WI38 (cell line): Measurements from ENCODE around the gene RELT.

Source experiments
- H3K4me3 ChIP-seq: 2 replicates; pipeline ENCODE4 v1.5.1; 2011; ENCODE audit warnings: low read depth, mild to moderate bottlenecking, control low read depth, low read length
- TF ChIP-seq, protein P1 (sequence below): IDR thresholded peaks from 2 replicates; pipeline ENCODE4 v1.5.1; 2012; ENCODE audit warnings: low read depth, mild to moderate bottlenecking, control low read depth, low read length

RELT gene

DNA sequence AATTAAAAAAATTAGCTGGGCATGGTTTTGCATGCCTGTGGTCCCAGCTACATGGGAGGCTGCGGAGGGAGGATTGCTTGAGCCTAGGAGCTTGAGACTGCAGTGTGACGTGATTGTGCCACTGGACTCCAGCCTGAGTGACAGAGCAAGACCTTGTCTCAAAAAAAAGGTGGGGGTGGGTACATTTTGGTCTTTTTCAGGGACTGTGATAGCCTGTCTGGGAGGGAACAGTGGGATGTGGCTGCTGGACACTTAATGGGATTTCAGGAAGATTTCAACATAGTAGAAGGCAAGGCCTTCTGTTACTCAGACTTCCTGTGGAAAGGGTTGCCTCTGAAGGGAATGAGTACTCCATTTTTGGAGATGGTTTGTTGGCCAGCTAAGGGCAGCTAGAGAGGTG is 40.6 kb downstream of the RELT start:
- TF ChIP-seq, protein P1, sequence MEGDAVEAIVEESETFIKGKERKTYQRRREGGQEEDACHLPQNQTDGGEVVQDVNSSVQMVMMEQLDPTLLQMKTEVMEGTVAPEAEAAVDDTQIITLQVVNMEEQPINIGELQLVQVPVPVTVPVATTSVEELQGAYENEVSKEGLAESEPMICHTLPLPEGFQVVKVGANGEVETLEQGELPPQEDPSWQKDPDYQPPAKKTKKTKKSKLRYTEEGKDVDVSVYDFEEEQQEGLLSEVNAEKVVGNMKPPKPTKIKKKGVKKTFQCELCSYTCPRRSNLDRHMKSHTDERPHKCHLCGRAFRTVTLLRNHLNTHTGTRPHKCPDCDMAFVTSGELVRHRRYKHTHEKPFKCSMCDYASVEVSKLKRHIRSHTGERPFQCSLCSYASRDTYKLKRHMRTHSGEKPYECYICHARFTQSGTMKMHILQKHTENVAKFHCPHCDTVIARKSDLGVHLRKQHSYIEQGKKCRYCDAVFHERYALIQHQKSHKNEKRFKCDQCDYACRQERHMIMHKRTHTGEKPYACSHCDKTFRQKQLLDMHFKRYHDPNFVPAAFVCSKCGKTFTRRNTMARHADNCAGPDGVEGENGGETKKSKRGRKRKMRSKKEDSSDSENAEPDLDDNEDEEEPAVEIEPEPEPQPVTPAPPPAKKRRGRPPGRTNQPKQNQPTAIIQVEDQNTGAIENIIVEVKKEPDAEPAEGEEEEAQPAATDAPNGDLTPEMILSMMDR = no peak
- H3K4me3 ChIP-seq = no peak overlapping the region

DNA sequence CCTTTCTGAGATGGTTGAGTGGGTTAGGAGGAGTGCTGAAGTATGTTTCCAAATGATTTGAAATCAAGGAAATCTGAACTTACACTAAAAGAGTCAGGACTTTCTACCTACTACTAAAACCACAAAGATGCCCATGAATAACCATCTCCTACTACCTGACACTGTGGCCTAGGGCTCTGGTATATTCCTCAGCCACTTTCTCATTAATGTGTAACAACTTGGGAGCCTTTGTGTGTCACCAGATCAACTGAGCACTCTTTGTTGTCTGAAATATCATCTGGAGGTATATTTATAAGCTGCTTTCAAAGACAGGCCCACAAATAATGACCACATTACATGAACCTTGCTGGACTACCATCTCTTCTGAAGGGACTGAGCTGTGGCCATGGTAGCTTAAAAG is 43.9 kb downstream of the RELT start:
- TF ChIP-seq, protein P1 = no peak
- no peak overlapping the region for H3K4me3 ChIP-seq

DNA sequence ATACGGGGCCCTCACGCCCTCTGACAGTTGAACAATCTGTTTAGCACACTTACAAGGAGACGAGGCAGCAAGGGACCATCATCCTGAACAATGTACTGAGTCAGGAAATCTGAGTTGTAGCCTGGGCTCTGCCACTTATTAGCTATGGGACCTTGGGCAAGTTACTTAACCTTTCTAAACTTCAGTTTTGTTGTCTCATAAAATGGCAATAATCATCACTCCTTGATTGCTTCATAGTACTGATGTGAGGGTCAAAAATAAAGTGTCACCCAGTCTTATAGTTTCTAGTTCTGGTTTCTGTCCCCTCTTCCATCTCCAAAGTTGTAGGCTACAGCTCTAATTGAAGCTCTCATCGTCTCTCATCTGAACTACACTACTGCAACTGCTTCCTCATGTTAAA is 46.7 kb downstream of the RELT start:
- TF ChIP-seq, protein P1 = no peak
- no peak overlapping the region for H3K4me3 ChIP-seq

DNA sequence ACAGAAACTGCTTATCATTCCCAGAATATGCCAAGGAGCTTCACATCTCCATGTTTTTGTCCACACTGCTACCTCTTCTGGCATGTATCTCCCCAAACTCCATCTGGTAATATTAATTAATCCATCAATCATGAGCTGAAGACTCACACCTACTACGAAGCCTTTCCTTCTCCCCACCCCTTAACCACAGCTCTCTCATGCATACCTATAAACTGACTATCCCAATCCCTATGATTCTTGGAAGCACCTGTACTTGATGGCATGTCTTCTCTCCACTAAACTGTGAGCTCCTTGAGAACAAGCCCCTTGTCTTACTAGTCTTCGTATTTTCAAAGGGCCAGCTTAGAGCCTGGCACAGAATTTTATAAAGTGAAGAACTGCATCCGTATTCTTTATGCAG is 47.3 kb downstream of the RELT start:
- no peak overlapping the region for H3K4me3 ChIP-seq
- TF ChIP-seq, protein P1 = no peak

DNA sequence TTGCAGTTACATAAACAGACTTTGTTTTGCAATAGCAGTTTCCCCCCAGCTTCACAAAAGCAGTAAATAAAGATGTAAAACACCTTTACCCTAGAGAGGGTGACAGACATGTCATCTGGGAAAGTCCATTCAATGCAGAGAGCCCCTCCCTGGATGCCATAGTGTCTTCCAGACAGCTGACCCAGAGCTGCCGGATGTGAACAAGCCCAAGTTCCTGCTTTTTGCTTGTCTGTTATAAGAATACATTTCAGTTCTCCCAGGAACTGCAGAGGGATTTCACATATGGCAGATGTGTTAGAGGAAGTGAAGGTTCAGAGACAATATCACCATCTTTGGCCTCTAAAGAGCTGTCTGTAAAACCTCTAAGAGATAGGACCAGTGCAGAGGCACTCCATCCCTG is 48.9 kb downstream of the RELT start:
- H3K4me3 ChIP-seq = no peak overlapping the region
- TF ChIP-seq, protein P1 = no peak

DNA sequence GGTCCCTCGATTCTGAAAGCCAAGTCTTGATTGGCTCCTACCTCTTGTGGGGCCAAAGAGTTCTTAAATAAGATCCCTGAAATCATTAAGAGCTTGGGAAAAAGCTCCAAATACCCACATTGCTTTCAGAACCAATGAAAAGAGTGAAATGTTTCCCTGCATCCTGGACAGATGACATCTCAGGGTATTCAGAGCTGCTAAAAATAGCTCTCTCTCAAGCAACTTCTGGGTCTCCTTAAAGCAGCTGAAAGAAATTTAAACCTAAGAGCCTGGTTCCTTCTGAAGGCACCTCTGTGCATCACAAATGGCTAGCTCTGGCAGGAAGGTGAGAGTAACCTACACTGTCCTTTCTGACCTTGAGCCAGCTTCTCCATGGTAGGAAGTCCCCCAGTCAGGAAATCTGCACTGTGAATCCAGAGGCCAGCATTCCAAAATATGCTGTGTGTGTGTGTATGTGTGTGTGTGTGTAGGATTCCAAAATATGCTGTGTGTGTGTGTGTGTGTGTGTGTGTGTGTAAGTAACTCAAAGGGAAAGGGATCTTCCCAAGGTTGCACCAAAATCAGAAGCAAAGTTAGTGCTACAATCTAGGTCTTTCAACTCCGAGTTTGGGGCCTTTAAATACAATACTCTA is 50.1 kb downstream of the RELT start:
- TF ChIP-seq, protein P1 = no peak
- no peak overlapping the region for H3K4me3 ChIP-seq

DNA sequence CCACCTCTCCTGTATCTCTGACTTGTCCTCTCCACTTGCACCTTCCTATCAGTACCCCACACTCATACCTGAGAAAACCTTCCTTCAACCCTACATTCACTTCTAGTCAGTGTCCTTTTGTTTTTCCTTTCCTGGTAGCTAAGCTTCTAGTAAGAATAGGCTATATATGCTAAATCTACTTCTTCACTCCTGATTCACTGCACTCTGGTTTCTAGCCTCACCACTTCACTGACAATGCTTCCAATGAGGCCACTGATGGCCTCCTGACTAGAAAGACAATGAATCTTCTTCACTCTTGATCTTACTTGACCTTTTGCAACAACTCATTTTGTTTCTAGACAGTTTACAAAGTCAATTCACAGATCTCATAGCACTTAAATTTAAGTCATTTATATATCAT is 52.0 kb downstream of the RELT start:
- TF ChIP-seq, protein P1 = no peak
- H3K4me3 ChIP-seq = no peak overlapping the region
